BJ (cell line): Measurements from ENCODE around the gene ROCK1. TPM values are rescaled to one million over a fixed set of nuclear protein-coding genes. Genes with fewer than 3 reads are reported as not detected.
A peak's percentile ranks its signal among the peaks of the same experiment; 100 is the strongest.

Source experiments
- CTCF ChIA-PET: fragments of 350-600 bp; formaldehyde crosslinking; extraction: SDS; loops from one replicate; lab custom pipeline; 2021; ENCODE audit warnings: antibody characterized with exemption, inconsistent platforms; lab: Yijun Ruan, JAX
- POLR2A ChIA-PET: fragments of 300-600 bp; sonication (Branson Sonifier 250); formaldehyde crosslinking; extraction: SDS; loops from one replicate; lab custom pipeline; 2021; ENCODE audit warnings: antibody characterized with exemption; lab: Charles Lee
- DNase-seq: peaks from one replicate; pipeline ENCODE4 v3.0.0-alpha.2; 2011; ENCODE audit warnings: low read depth
- H3K27me3 ChIP-seq: 2 replicates; pipeline ENCODE4 v1.6.0; 2011; ENCODE audit warnings: low read length; ENCODE audit not compliant: control insufficient read depth, insufficient read depth
- H3K36me3 ChIP-seq: 2 replicates; pipeline ENCODE4 v1.5.1; 2011; ENCODE audit warnings: low read length; ENCODE audit not compliant: control insufficient read depth, insufficient read depth
- H3K4me3 ChIP-seq: 2 replicates; pipeline ENCODE4 v1.5.1; 2011; ENCODE audit warnings: low read depth, mild to moderate bottlenecking, control low read depth, low read length
- polyA plus RNA-seq: library from polyadenylated mRNA; depleted of rRNA; stranded (reverse); fragments of >200 nt; gene quantifications from 2 replicates; pipeline ENCODE4 v1.2.3, GENCODE V29; 2011
- TF ChIP-seq, protein P1 (sequence below): IDR thresholded peaks from 2 replicates; pipeline ENCODE4 v1.5.1; 2011; ENCODE audit warnings: low read depth, mild to moderate bottlenecking, control low read depth, inconsistent platforms, low read length, moderate library complexity; ENCODE audit not compliant: insufficient read depth

The ROCK1 gene
- polyA plus RNA-seq, 1 experiment = 11.8 TPM

DNA sequence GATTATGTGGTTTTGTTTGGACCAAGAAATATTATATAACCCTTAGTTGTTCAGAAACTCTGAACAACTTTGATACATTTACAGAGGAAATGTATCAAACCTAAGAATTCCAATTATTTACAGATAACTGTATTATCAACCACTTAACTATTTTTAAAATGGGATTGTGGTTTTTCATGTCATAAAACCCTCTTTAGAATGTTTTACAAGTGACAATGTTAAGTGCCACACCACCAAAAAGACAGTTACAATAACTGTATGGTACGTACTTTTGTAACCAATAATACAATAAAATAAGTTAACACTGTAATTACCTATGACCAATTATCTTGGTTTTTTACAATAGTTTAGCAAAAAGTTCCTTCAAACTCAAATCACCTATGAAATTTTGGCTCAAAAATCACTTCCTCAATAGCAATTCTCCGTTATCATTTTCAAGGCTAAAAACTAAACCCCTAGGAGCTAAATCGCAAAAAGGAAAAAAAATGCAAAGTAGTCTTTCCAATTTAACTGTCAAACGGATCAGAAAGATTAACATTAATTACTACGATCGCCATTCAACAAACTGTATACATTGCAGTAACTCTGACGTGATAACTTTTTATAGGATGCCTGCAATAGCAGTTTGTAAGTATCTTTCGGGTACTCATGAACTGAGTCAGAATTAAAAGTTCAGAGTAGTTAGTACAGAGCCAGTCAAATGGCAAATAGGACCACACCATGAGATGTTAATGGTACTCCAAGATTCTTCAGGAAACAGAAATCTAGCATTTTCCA, 1.5 kb downstream of the ROCK1 start:
- POLR2A ChIA-PET = no interaction called here
- no peaks in the 10 kb centered on the region for H3K36me3 ChIP-seq
- H3K4me3 ChIP-seq = peak overlapping the region; percentile 96
- no peak for DNase-seq
- no peaks in the 10 kb centered on the region for H3K27me3 ChIP-seq
- CTCF ChIA-PET = interaction anchor here (0.6 kb wide), 1 partner anchor 82 kb away, joined by 5 read pairs; no protein-coding TSS in a partner anchor
- TF ChIP-seq, protein P1, sequence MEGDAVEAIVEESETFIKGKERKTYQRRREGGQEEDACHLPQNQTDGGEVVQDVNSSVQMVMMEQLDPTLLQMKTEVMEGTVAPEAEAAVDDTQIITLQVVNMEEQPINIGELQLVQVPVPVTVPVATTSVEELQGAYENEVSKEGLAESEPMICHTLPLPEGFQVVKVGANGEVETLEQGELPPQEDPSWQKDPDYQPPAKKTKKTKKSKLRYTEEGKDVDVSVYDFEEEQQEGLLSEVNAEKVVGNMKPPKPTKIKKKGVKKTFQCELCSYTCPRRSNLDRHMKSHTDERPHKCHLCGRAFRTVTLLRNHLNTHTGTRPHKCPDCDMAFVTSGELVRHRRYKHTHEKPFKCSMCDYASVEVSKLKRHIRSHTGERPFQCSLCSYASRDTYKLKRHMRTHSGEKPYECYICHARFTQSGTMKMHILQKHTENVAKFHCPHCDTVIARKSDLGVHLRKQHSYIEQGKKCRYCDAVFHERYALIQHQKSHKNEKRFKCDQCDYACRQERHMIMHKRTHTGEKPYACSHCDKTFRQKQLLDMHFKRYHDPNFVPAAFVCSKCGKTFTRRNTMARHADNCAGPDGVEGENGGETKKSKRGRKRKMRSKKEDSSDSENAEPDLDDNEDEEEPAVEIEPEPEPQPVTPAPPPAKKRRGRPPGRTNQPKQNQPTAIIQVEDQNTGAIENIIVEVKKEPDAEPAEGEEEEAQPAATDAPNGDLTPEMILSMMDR = no peak

DNA sequence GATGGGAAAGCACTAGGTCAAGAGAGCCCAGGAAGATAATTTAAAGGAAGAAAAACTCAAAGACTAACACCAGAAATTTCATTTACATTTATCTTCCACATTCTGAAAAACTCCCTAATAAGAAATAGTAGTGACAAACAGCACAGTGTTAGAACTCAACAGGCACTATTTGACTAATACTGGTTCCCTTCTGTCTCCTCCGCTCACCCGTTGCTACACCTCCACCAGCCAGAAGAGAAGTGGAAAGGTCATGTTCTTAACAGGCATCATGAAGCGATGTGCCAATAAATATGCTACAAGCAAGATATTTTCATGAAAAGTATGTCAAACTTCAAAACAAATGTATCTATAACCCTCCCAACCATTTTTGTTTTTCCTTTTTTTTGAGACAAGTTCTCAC, 5.7 kb downstream of the ROCK1 start:
- Histone ChIP-seq H3K4me3 (no peak overlapping the region), H3K36me3 (no peaks in the 10 kb centered on the region), H3K27me3 (no peaks in the 10 kb centered on the region)
- CTCF ChIA-PET = no interaction called here
- TF ChIP-seq, protein P1 = no peak
- POLR2A ChIA-PET = interaction anchor here (0.5 kb wide), 1 partner anchor 56 kb away, joined by 3 read pairs; no protein-coding TSS in a partner anchor
- no peak for DNase-seq

DNA sequence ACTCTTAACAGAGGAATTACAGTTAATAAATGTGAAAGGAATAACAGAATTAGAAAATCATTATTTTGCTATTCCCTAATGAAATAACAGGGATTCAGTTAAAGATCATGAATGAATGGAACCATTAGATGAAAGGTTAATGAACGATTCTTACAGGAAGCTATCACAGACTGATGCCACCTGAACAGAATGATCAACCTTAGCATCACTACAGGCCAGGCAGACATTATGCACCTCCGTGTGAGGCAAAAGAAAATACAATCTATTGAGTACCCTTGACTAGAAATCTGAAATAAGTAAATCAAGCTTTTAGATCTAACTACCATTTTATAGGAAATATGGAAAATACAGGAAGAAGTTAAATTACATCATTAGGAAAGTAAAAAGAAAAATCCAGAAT, 10.4 kb downstream of the ROCK1 start:
- H3K4me3 ChIP-seq = no peak overlapping the region
- CTCF ChIA-PET = no interaction called here
- no peak for DNase-seq

DNA sequence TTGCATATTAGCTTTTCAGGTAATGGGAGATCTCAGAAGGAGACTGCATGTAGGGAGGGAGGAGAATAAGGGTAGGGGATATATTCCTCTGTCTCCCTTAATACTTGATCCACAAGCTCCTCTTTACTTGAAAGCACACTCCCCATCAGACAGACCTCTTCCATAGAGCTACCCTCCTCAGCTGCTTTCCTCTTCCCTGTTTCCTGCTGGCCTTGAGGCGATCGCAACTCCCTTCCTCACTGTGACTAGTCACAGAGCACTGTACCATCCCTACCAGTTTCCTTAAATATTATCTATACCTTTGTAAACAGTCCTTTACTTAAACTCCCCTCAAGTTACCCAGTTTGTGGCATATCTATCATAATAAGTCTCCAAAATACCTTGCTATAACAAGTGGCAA, 10.9 kb downstream of the ROCK1 start:
- Histone ChIP-seq H3K36me3 (no peaks in the 10 kb centered on the region), H3K27me3 (no peaks in the 10 kb centered on the region), H3K4me3 (no peak overlapping the region)
- POLR2A ChIA-PET = interaction anchor here (0.7 kb wide), 1 partner anchor 25 kb away, joined by 5 read pairs; no protein-coding TSS in a partner anchor
- TF ChIP-seq, protein P1 = no peak
- DNase-seq = no peak
- CTCF ChIA-PET = interaction anchor here (0.7 kb wide), 1 partner anchor 79 kb away, joined by 3 read pairs; no protein-coding TSS in a partner anchor

More for the DNA sequence above, 10.4 kb downstream of the ROCK1 start:
- H3K36me3 ChIP-seq = no peaks in the 10 kb centered on the region
- H3K27me3 ChIP-seq = no peaks in the 10 kb centered on the region
- TF ChIP-seq, protein P1 = no peak
- POLR2A ChIA-PET = no interaction called here

DNA sequence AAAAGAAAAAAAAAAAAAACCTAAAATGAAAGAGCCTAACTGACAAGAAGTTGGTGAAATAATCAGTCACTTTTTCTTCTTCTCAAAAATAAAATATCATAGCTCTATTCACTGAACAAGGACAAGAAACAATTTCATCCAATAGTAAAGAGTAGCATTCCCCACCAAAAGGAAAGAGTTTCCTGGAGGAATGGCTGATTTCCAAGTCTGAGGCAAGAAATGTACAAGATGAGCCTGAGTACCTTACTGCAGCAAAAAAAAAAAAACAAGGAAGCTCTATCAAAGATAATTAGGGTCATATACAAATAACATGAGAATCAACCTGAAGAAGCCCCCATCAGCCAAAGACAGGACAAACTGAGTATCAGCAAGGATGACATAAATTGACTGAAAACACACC, 11.5 kb downstream of the ROCK1 start:
- H3K4me3 ChIP-seq = no peak overlapping the region
- ChIA-PET POLR2A (interaction anchor here (0.7 kb wide), 1 partner anchor 24 kb away, joined by 5 read pairs; no protein-coding TSS in a partner anchor), CTCF (interaction anchor here (0.6 to 0.7 kb wide), 3 partner anchors 68 to 92 kb away, joined by 3 read pairs; no protein-coding TSS in a partner anchor)
- H3K27me3 ChIP-seq = no peaks in the 10 kb centered on the region
- no peak for DNase-seq
- TF ChIP-seq, protein P1 = no peak
- H3K36me3 ChIP-seq = no peaks in the 10 kb centered on the region
